ENCODE data around the gene NRG2. TPM values are rescaled to one million over a fixed set of nuclear protein-coding genes. Genes with fewer than 3 reads are reported as not detected.

Gene NRG2
- total RNA-seq, 1 experiment from 2014 or later = 0.59 TPM

DNA sequence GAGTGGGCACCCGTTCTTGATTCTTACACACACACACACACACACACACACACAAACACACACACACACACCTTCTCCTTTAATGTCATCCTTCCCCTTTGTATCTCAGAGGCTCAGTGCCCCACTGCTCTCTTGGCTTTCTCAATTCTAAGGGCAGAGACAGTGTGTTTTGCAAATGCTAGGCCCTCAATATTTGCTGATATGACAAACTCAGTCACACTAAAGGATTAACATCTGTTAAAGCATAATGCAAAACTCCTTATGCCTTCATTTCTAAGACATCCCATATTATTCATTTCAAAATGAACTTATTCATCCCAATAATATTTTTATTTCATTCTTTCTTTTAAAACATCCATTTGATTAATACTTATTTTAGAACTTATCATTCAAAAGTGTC, 8.9 kb upstream of the NRG2 start:
- Mint-ChIP-seq H3K36me3 (ENCODE audit: insufficient read depth, unreplicated experiment) (no peaks in the 10 kb centered on the region), H3K27ac (ENCODE audit: unreplicated experiment) (no peak overlapping the region), H3K27me3 (ENCODE audit: insufficient read depth, unreplicated experiment) (peaks cover 7% of the 10 kb centered on the region), H3K4me1 (ENCODE audit: low read depth, unreplicated experiment) (no peaks in the 10 kb centered on the region), H3K4me3 (ENCODE audit: unreplicated experiment) (no peak overlapping the region), H3K9me3 (ENCODE audit: unreplicated experiment) (no peaks in the 10 kb centered on the region)
- Histone ChIP-seq H3K4me3 (ENCODE audit: low read depth, low read length) (no peak overlapping the region), H3K4me1 (no peaks in the 10 kb centered on the region), H3K27me3 (replicated peaks; ENCODE audit: control insufficient read depth, insufficient read depth, low read length) (no peaks in the 10 kb centered on the region; the same call in 1 of the 2 replicates), H3K9me3 (no peaks in the 10 kb centered on the region), H3K36me3 (ENCODE audit: control insufficient read depth, insufficient read depth, low read length) (no peaks in the 10 kb centered on the region)
- DNase-seq = no peak
- TF ChIP-seq, protein P1, sequence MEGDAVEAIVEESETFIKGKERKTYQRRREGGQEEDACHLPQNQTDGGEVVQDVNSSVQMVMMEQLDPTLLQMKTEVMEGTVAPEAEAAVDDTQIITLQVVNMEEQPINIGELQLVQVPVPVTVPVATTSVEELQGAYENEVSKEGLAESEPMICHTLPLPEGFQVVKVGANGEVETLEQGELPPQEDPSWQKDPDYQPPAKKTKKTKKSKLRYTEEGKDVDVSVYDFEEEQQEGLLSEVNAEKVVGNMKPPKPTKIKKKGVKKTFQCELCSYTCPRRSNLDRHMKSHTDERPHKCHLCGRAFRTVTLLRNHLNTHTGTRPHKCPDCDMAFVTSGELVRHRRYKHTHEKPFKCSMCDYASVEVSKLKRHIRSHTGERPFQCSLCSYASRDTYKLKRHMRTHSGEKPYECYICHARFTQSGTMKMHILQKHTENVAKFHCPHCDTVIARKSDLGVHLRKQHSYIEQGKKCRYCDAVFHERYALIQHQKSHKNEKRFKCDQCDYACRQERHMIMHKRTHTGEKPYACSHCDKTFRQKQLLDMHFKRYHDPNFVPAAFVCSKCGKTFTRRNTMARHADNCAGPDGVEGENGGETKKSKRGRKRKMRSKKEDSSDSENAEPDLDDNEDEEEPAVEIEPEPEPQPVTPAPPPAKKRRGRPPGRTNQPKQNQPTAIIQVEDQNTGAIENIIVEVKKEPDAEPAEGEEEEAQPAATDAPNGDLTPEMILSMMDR (IDR thresholded peaks at IDR 0.05; ENCODE audit: insufficient read depth in 1 of 2, low read depth in 1 of 2, low read length in 1 of 2, severe bottlenecking in 1 of 2, unreplicated experiment in 1 of 2) = no peak
- no TSS peak for BruUV-seq (replicated peaks)
- CTCF ChIA-PET = no interaction called here
- POLR2A ChIA-PET = no interaction called here
- intact Hi-C loops (cut with micrococcal nuclease; ENCODE audit: unreplicated experiment) = no loop called here

DNA sequence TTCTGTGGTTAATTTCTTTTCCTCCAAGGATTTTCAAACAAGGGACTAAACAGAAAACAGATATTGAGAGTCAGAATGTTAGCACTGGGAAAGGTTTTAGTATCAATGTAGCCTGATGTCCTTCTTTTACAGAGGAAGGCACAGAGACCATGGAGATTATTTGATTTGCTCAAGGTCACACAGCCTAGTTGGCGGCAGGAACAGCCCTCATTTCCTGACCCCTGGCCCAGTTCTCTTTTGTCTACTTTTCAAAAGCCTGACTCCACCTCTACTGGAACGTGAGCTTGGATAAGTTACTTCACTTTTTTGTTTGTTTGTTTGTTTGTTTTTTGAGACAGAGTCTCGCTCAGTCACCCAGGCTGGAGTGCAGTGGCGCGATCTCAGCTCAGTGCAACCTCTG, 6.6 kb upstream of the NRG2 start:
- no peaks in the 10 kb centered on the region for H3K4me1 Mint-ChIP-seq (ENCODE audit: low read depth, unreplicated experiment)
- H3K9me3 Mint-ChIP-seq (ENCODE audit: unreplicated experiment) = no peaks in the 10 kb centered on the region
- Histone ChIP-seq H3K9me3 (no peaks in the 10 kb centered on the region), H3K27me3 (replicated peaks; ENCODE audit: control insufficient read depth, insufficient read depth, low read length) (no peaks in the 10 kb centered on the region; the same call in 1 of the 2 replicates), H3K4me1 (no peaks in the 10 kb centered on the region), H3K36me3 (ENCODE audit: control insufficient read depth, insufficient read depth, low read length) (no peaks in the 10 kb centered on the region), H3K4me3 (ENCODE audit: low read depth, low read length) (no peak overlapping the region)
- H3K27ac Mint-ChIP-seq (ENCODE audit: unreplicated experiment) = no peak overlapping the region
- POLR2A ChIA-PET = no interaction called here
- BruUV-seq (replicated peaks) = no TSS peak
- intact Hi-C loops (cut with micrococcal nuclease; ENCODE audit: unreplicated experiment) = no loop called here
- CTCF ChIA-PET = no interaction called here
- DNase-seq = no peak
- TF ChIP-seq, protein P1 (IDR thresholded peaks at IDR 0.05; ENCODE audit: insufficient read depth in 1 of 2, low read depth in 1 of 2, low read length in 1 of 2, severe bottlenecking in 1 of 2, unreplicated experiment in 1 of 2) = no peak
- no peaks in the 10 kb centered on the region for H3K36me3 Mint-ChIP-seq (ENCODE audit: insufficient read depth, unreplicated experiment)
- peaks cover 9% of the 10 kb centered on the region for H3K27me3 Mint-ChIP-seq (ENCODE audit: insufficient read depth, unreplicated experiment)
- no peak overlapping the region for H3K4me3 Mint-ChIP-seq (ENCODE audit: unreplicated experiment)

DNA sequence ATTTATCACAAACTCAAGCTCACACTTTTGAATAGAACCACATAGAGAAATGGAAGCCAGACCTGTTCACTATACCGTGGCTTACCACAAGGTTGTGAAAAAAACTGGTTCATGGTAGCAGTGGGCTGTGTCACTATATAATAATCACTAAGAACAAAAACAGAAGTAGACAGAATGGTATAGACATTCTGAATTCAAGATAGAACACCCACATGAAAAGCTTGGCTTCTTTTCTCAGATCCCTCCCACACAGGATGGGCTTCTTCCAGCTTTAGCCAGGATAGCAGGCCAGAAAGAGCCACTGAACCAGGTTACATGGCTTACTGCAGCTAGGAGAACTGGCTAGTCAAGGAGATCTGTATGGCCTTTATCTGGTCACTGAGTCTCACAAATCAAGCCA, 6.1 kb upstream of the NRG2 start:
- POLR2A ChIA-PET = no interaction called here
- intact Hi-C loops (cut with micrococcal nuclease; ENCODE audit: unreplicated experiment) = no loop called here
- no peaks in the 10 kb centered on the region for H3K36me3 Mint-ChIP-seq (ENCODE audit: insufficient read depth, unreplicated experiment)

More for the DNA sequence above, 6.1 kb upstream of the NRG2 start:
- no TSS peak for BruUV-seq (replicated peaks)
- TF ChIP-seq, protein P1 (IDR thresholded peaks at IDR 0.05; ENCODE audit: insufficient read depth in 1 of 2, low read depth in 1 of 2, low read length in 1 of 2, severe bottlenecking in 1 of 2, unreplicated experiment in 1 of 2) = no peak
- Histone ChIP-seq H3K4me3 (ENCODE audit: low read depth, low read length) (no peak overlapping the region), H3K9me3 (no peaks in the 10 kb centered on the region), H3K36me3 (ENCODE audit: control insufficient read depth, insufficient read depth, low read length) (no peaks in the 10 kb centered on the region), H3K27me3 (replicated peaks; ENCODE audit: control insufficient read depth, insufficient read depth, low read length) (no peaks in the 10 kb centered on the region; the same call in 1 of the 2 replicates), H3K4me1 (no peaks in the 10 kb centered on the region)
- H3K27ac Mint-ChIP-seq (ENCODE audit: unreplicated experiment) = no peak overlapping the region
- H3K4me1 Mint-ChIP-seq (ENCODE audit: low read depth, unreplicated experiment) = no peaks in the 10 kb centered on the region
- CTCF ChIA-PET = no interaction called here
- H3K9me3 Mint-ChIP-seq (ENCODE audit: unreplicated experiment) = no peaks in the 10 kb centered on the region
- H3K4me3 Mint-ChIP-seq (ENCODE audit: unreplicated experiment) = no peak overlapping the region
- H3K27me3 Mint-ChIP-seq (ENCODE audit: insufficient read depth, unreplicated experiment) = peaks cover 14% of the 10 kb centered on the region
- DNase-seq = no peak

Data from Caco-2 (cell line).